Tibial nerve (tissue), 4 donors: ENCODE data around the gene PDCD1. TPM values are rescaled to one million over a fixed set of nuclear protein-coding genes. Genes with fewer than 3 reads are reported as not detected.

Experiments used
- DNase-seq, 2 donors: peaks; one replicate each; pipeline ENCODE4 v3.0.0-alpha.2; 2019; ENCODE audit warnings: low spot score in 2 of 2
- H3K27ac ChIP-seq, 4 donors: fragments of 200-600 bp; sonication (generic) in 3 of 4; one replicate each; pipeline ENCODE4 v1.5.1; 2017 to 2019; ENCODE audit warnings: mild to moderate bottlenecking in 1 of 4
- H3K27me3 ChIP-seq, 2 donors: fragments of 200-600 bp; sonication (generic) in 1 of 2; one replicate each; pipeline versions ENCODE4 v1.5.1 to v1.6.0; 2017 to 2019
- H3K36me3 ChIP-seq, 3 donors: fragments of 200-600 bp; sonication (generic); one replicate each; pipeline ENCODE4 v1.5.1; 2018 to 2019
- H3K4me1 ChIP-seq, 4 donors: fragments of 200-600 bp; sonication (generic) in 3 of 4; one replicate each; pipeline ENCODE4 v1.5.1; 2017 to 2019
- H3K4me3 ChIP-seq, 4 donors: fragments of 200-600 bp; sonication (generic) in 3 of 4; one replicate each; pipeline ENCODE4 v1.5.1; 2017 to 2019; ENCODE audit warnings: mild to moderate bottlenecking in 1 of 4, moderate library complexity in 1 of 4
- H3K9me3 ChIP-seq, 4 donors: fragments of 200-600 bp; sonication (generic) in 3 of 4; one replicate each; pipeline ENCODE4 v1.5.1; 2017 to 2019
- CTCF ChIP-seq, 5 experiments: fragments of 200-600 bp in 3 of 5; fragments of 450-650 bp in 2 of 5; sonication (generic) in 3 of 5; IDR thresholded peaks; one replicate each; pipeline ENCODE4 v1.5.1; 2016 to 2019; ENCODE audit warnings: antibody characterized with exemption in 5 of 5, mild to moderate bottlenecking in 3 of 5, moderate library complexity in 2 of 5
- EP300 ChIP-seq, 2 donors: sonication (generic); formaldehyde crosslinking; IDR thresholded peaks; one replicate each; pipeline ENCODE4 v1.6.1; 2017; ENCODE audit warnings: antibody characterized with exemption in 2 of 2, mild to moderate bottlenecking in 1 of 2
- POLR2A ChIP-seq, 2 donors: fragments of 450-650 bp; IDR thresholded peaks; one replicate each; pipeline ENCODE4 v1.6.1; 2017; ENCODE audit warnings: antibody characterized with exemption in 2 of 2, mild to moderate bottlenecking in 2 of 2, moderate library complexity in 2 of 2
- WGBS, 2 donors: methylation state at CpG; one replicate each; pipeline ENCODE4 v1.1.5; 2018; 5-methylcytosine and 5-hydroxymethylcytosine counted together
- total RNA-seq, 4 donors: library from RNA; depleted of rRNA; stranded (reverse); fragments of >200 nt; gene quantifications; one replicate each; pipeline ENCODE4 v1.1.0, GENCODE V29; 2016

Gene PDCD1
- total RNA-seq, 4 donors from 2014 or later: 0.22 to 0.60 (median 0.42) TPM; not detected in 1

GRCh38 chr2:241850544-241851324 lies 8.0 kb downstream of the PDCD1 start:
- H3K4me1 ChIP-seq: peaks cover 0 to 12% (median 0%) of the 10 kb centered on the region in 4 donors
- DNase-seq: peak in 1 of 2 donors; percentile 12
- TF ChIP-seq EP300 (IDR thresholded peaks at IDR 0.05) (no peak), POLR2A (IDR thresholded peaks at IDR 0.05) (no peak), CTCF (IDR thresholded peaks at IDR 0.05) (no peak)
- no peak overlapping the region for H3K27ac ChIP-seq
- no peaks in the 10 kb centered on the region for H3K36me3 ChIP-seq
- WGBS, 2 donors: 85% methylated on average over 20 to 21 of the region's 27 CpGs
- no peaks in the 10 kb centered on the region for H3K27me3 ChIP-seq
- no peak overlapping the region for H3K4me3 ChIP-seq
- H3K9me3 ChIP-seq: no peaks in the 10 kb centered on the region

- no peak for TF ChIP-seq CTCF (IDR thresholded peaks at IDR 0.05)
- TF ChIP-seq EP300 (IDR thresholded peaks at IDR 0.05): no peak
- TF ChIP-seq POLR2A (IDR thresholded peaks at IDR 0.05): no peak
- no peak for DNase-seq
Observed at GRCh38 chr2:241849616-241850543, 8.8 kb downstream of the PDCD1 start.

GRCh38 chr2:241848761-241849615 lies 9.7 kb downstream of the PDCD1 start:
- DNase-seq: peak in 1 of 2 donors; percentile 12
- H3K9me3 ChIP-seq: no peaks in the 10 kb centered on the region
- H3K27ac ChIP-seq: no peak overlapping the region
- H3K4me1 ChIP-seq: peaks cover 0 to 23% (median 9%) of the 10 kb centered on the region in 4 donors
- H3K4me3 ChIP-seq: no peak overlapping the region
- TF ChIP-seq CTCF (IDR thresholded peaks at IDR 0.05) (no peak), POLR2A (IDR thresholded peaks at IDR 0.05) (no peak), EP300 (IDR thresholded peaks at IDR 0.05) (no peak)
- peaks cover 0 to 3% of the 10 kb centered on the region in 2 donors for H3K27me3 ChIP-seq
- H3K36me3 ChIP-seq: no peaks in the 10 kb centered on the region
- WGBS, 2 donors: 85 to 91% methylated on average over 28 to 36 of the region's 39 CpGs

More at GRCh38 chr2:241849616-241850543, 8.8 kb downstream of the PDCD1 start:
- Histone ChIP-seq H3K27me3 (peaks cover 0 to 3% of the 10 kb centered on the region in 2 donors), H3K27ac (no peak overlapping the region), H3K4me1 (peaks cover 0 to 20% (median 3%) of the 10 kb centered on the region in 4 donors), H3K36me3 (no peaks in the 10 kb centered on the region), H3K9me3 (no peaks in the 10 kb centered on the region), H3K4me3 (no peak overlapping the region)
- 87 to 92% methylated on average over 11 to 16 of the region's 16 CpGs for WGBS, 2 donors

GRCh38 chr2:241846406-241846805 lies 12.3 kb downstream of the PDCD1 start:
- DNase-seq: no peak
- WGBS, 2 donors: 74 to 77% methylated on average over 22 of the region's 22 CpGs

More at GRCh38 chr2:241846406-241846805, 12.3 kb downstream of the PDCD1 start:
- no peaks in the 10 kb centered on the region for H3K36me3 ChIP-seq
- peaks cover 0 to 33% (median 16%) of the 10 kb centered on the region in 4 donors for H3K4me1 ChIP-seq
- TF ChIP-seq EP300 (IDR thresholded peaks at IDR 0.05) (no peak), POLR2A (IDR thresholded peaks at IDR 0.05) (no peak), CTCF (IDR thresholded peaks at IDR 0.05) (no peak)
- peaks cover 0 to 3% of the 10 kb centered on the region in 2 donors for H3K27me3 ChIP-seq
- H3K27ac ChIP-seq: no peak overlapping the region
- H3K9me3 ChIP-seq: no peaks in the 10 kb centered on the region
- H3K4me3 ChIP-seq: no peak overlapping the region
